Natural killer cell (primary cell): ENCODE measurements around the gene NHEJ1. TPM values are rescaled to one million over a fixed set of nuclear protein-coding genes. Genes with fewer than 3 reads are reported as not detected.

ENCODE experiments used
- ATAC-seq, 3 donors: fragments of 150-1000 bp in 2 of 3; fragments of 200-7000 bp in 1 of 3; cut with Tn5 transposase; 1 replicate in 1 of 3; 2 replicates in 2 of 3; pipeline ENCODE4 v1.10.0; 2021; ENCODE audit warnings: mild to moderate bottlenecking in 2 of 3, moderate library complexity in 2 of 3
- DNase-seq, 2 donors: peaks; one replicate each; pipeline versions ENCODE4 v3.0.0 to v3.0.0-alpha.2; 2013 to 2021; ENCODE audit warnings: mixed read lengths in 1 of 2
- H3K27ac ChIP-seq: one replicate; pipeline ENCODE4 v1.5.1; 2013; ENCODE audit warnings: mild to moderate bottlenecking, low read length
- H3K27me3 ChIP-seq: one replicate; pipeline ENCODE4 v1.6.1; 2013; ENCODE audit warnings: low read length; ENCODE audit not compliant: control insufficient read depth, insufficient read depth
- H3K36me3 ChIP-seq: one replicate; pipeline ENCODE4 v1.6.1; 2013; ENCODE audit warnings: low read length; ENCODE audit not compliant: control insufficient read depth, insufficient read depth
- H3K4me1 ChIP-seq: one replicate; pipeline ENCODE4 v1.6.1; 2013; ENCODE audit warnings: low read length; ENCODE audit not compliant: control insufficient read depth, insufficient read depth
- H3K4me3 ChIP-seq: one replicate; pipeline ENCODE4 v1.5.1; 2013; ENCODE audit warnings: low read length
- H3K9me3 ChIP-seq: one replicate; pipeline ENCODE4 v1.6.1; 2013; ENCODE audit warnings: low read length; ENCODE audit not compliant: control insufficient read depth, insufficient read depth
- H3K27ac Mint-ChIP-seq, 2 donors: one replicate each; pipeline ENCODE4 v1.8.0; 2022; ENCODE audit warnings: mild to moderate bottlenecking in 2 of 2, mixed read lengths in 2 of 2, moderate library complexity in 1 of 2
- H3K27me3 Mint-ChIP-seq, 2 donors: one replicate each; pipeline ENCODE4 v1.8.0; 2022; ENCODE audit warnings: low read depth in 2 of 2, mixed read lengths in 2 of 2
- H3K36me3 Mint-ChIP-seq: one replicate; pipeline ENCODE4 v1.8.0; 2022; ENCODE audit warnings: mixed read lengths
- H3K4me1 Mint-ChIP-seq, 2 donors: one replicate each; pipeline ENCODE4 v1.8.0; 2022; ENCODE audit warnings: mixed read lengths in 2 of 2
- H3K4me3 Mint-ChIP-seq: one replicate; pipeline ENCODE4 v1.8.0; 2022; ENCODE audit warnings: mild to moderate bottlenecking, moderate library complexity, mixed read lengths
- H3K9me3 Mint-ChIP-seq, 2 donors: one replicate each; pipeline ENCODE4 v1.8.0; 2022; ENCODE audit warnings: mixed read lengths in 2 of 2
- CTCF ChIP-seq: fragments of 200-600 bp; IDR thresholded peaks from one replicate; pipeline ENCODE4 v1.8.0; 2022; ENCODE audit warnings: antibody characterized with exemption
- WGBS: methylation state at CpG from one replicate; pipeline ENCODE4 v1.1.7; 2013; ENCODE audit warnings: missing lambda C conversion rate; ENCODE audit not compliant: insufficient coverage; 5-methylcytosine and 5-hydroxymethylcytosine counted together
- intact Hi-C: fragments of 100-400 bp; cut with micrococcal nuclease; formaldehyde crosslinking; loops from one replicate; pipeline ENCODE4 v1.14.2; 2022
- total RNA-seq, 4 donors: library from RNA; stranded (reverse); fragments of 120-200 nt in 1 of 4; gene quantifications; one replicate each; pipeline versions ENCODE4 v1.2.3 to v1.2.4, GENCODE V29; 2013 to 2022

NHEJ1 gene
- total RNA-seq, 3 donors from 2014 or later (not counting 1 experiment from before 2014, with no cell fraction given) = 9.9 to 12.7 (median 11.0) TPM

DNA sequence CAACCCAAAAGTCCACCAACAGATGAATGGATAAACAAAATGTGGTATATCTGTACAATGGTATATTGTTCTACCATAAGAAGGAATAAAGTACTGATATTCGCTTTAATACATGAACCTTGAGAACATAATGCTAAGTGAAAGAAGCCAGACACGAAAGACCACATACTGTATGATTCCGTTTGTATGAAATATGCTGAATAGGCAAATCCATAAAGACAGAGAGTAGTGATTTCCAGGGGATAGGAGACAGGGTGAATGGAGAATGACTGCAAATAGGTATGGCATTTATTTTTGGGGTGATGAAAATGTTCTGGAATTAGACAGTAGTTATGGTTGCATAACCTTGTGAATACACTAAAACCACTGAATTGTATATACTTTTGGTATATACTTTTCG is 71.3 kb downstream of the NHEJ1 start:
- H3K27ac Mint-ChIP-seq = no peak overlapping the region
- 96% methylated on average over 3 of the region's 4 CpGs for WGBS
- intact Hi-C loops = no loop called here

DNA sequence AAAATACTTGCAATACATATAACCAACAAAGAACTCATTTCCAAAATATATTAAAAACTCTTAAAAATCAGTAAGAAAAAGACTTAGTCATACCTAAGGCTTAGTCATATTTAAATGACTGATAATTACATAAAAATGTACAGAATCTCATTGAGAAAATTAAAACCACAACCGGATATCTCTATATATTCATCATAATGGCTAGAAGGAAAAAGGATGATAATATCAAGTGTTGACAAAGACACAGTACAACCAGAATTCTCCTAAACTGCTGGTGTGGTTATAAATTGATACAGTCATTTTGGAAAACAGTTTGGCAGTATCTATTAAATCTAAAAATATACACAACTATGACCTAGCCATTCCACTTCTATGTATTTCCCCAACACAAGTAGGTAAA is 72.8 kb downstream of the NHEJ1 start:
- H3K4me3 ChIP-seq = no peak overlapping the region
- Mint-ChIP-seq H3K4me1 (peaks cover 12 to 23% of the 10 kb centered on the region in 2 donors), H3K27me3 (no peaks in the 10 kb centered on the region), H3K9me3 (no peaks in the 10 kb centered on the region), H3K27ac (no peak overlapping the region), H3K36me3 (no peaks in the 10 kb centered on the region), H3K4me3 (no peak overlapping the region)
- WGBS = no CpG with 5 or more reads among the region's 1 CpG
- no peaks in the 10 kb centered on the region for H3K4me1 ChIP-seq
- no peak overlapping the region for H3K27ac ChIP-seq
- intact Hi-C loops = no loop called here
- H3K9me3 ChIP-seq = no peaks in the 10 kb centered on the region
- DNase-seq = no peak
- no peak for TF ChIP-seq CTCF
- no peak for ATAC-seq
- no peaks in the 10 kb centered on the region for H3K27me3 ChIP-seq
- no peaks in the 10 kb centered on the region for H3K36me3 ChIP-seq

More for the DNA sequence above, 71.3 kb downstream of the NHEJ1 start:
- Histone ChIP-seq H3K27me3 (no peaks in the 10 kb centered on the region), H3K4me3 (no peak overlapping the region), H3K27ac (no peak overlapping the region), H3K36me3 (no peaks in the 10 kb centered on the region), H3K9me3 (no peaks in the 10 kb centered on the region), H3K4me1 (no peaks in the 10 kb centered on the region)
- no peak for TF ChIP-seq CTCF
- Mint-ChIP-seq H3K4me1 (peaks cover 12 to 23% of the 10 kb centered on the region in 2 donors), H3K27me3 (no peaks in the 10 kb centered on the region), H3K36me3 (no peaks in the 10 kb centered on the region), H3K4me3 (no peak overlapping the region), H3K9me3 (no peaks in the 10 kb centered on the region)
- no peak for DNase-seq
- no peak for ATAC-seq

- TF ChIP-seq CTCF = no peak
- ATAC-seq = no peak
- Histone ChIP-seq H3K9me3 (no peaks in the 10 kb centered on the region), H3K4me1 (no peaks in the 10 kb centered on the region), H3K27me3 (no peaks in the 10 kb centered on the region), H3K27ac (no peak overlapping the region), H3K4me3 (no peak overlapping the region), H3K36me3 (no peaks in the 10 kb centered on the region)
- H3K36me3 Mint-ChIP-seq = no peaks in the 10 kb centered on the region
- H3K27ac Mint-ChIP-seq = no peak overlapping the region
- DNase-seq = no peak
- H3K9me3 Mint-ChIP-seq = no peaks in the 10 kb centered on the region
- H3K4me1 Mint-ChIP-seq = peaks cover 12 to 23% of the 10 kb centered on the region in 2 donors
- H3K4me3 Mint-ChIP-seq = no peak overlapping the region
- intact Hi-C loops = no loop called here
- 94% methylated on average over 2 of the region's 5 CpGs for WGBS
- no peaks in the 10 kb centered on the region for H3K27me3 Mint-ChIP-seq
These were observed 73.3 kb downstream of the NHEJ1 start for GRCh38 chr2:219087361-219087760.

- Mint-ChIP-seq H3K27me3 (no peaks in the 10 kb centered on the region), H3K27ac (no peak overlapping the region), H3K4me1 (peaks cover 12 to 23% of the 10 kb centered on the region in 2 donors), H3K36me3 (no peaks in the 10 kb centered on the region), H3K9me3 (no peaks in the 10 kb centered on the region), H3K4me3 (no peak overlapping the region)
- Histone ChIP-seq H3K4me3 (no peak overlapping the region), H3K4me1 (no peaks in the 10 kb centered on the region), H3K9me3 (no peaks in the 10 kb centered on the region), H3K36me3 (no peaks in the 10 kb centered on the region), H3K27me3 (no peaks in the 10 kb centered on the region), H3K27ac (no peak overlapping the region)
- TF ChIP-seq CTCF = no peak
- no peak for ATAC-seq
- intact Hi-C loops = no loop called here
- no peak for DNase-seq
These were observed 74.4 kb downstream of the NHEJ1 start for GRCh38 chr2:219086196-219086595.
